HG03103 (cell line): ENCODE measurements around the gene SLC25A48.

Experiments used
- ATAC-seq: cut with Tn5 transposase; IDR thresholded peaks from one replicate; pipeline ENCODE4 v1.9.1; 2021; ENCODE audit warnings: low read depth; ENCODE audit not compliant: unreplicated experiment

The SLC25A48 gene

GRCh38 chr5:135913713-135914626 is 79.5 kb downstream of the SLC25A48 start:
- ATAC-seq, result no peak

- no peak for ATAC-seq
Measured at GRCh38 chr5:135915466-135916001, 81.1 kb downstream of the SLC25A48 start.

- ATAC-seq, result no peak
Measured at GRCh38 chr5:135916638-135917263, 82.3 kb downstream of the SLC25A48 start.

- no peak for ATAC-seq
Measured at GRCh38 chr5:135920199-135920598, 85.7 kb downstream of the SLC25A48 start.

- ATAC-seq, result no peak
Measured at GRCh38 chr5:135921388-135921787, 86.9 kb downstream of the SLC25A48 start.

GRCh38 chr5:135930029-135930948 is 95.8 kb downstream of the SLC25A48 start:
- no peak for ATAC-seq

GRCh38 chr5:135930949-135931295 is 96.5 kb downstream of the SLC25A48 start:
- ATAC-seq, result no peak

GRCh38 chr5:135934939-135935338 is 100.5 kb downstream of the SLC25A48 start:
- ATAC-seq, result no peak

GRCh38 chr5:135937245-135937911 is 102.9 kb downstream of the SLC25A48 start:
- no peak for ATAC-seq
